OCI-LY3 (cell line): Measurements from ENCODE around the gene MORN2.

Source experiments
- H2AFZ ChIP-seq: fragments of 200-600, 300-600 bp; shearing (Covaris generic); 2 replicates; pipeline ENCODE4 v1.6.0; 2014; ENCODE audit warnings: antibody characterized with exemption, low read depth, low read length
- H3K27ac ChIP-seq: fragments of 200-600, 300-600 bp; sonication (generic); 2 replicates; pipeline ENCODE4 v1.5.1; 2014; ENCODE audit warnings: mild to moderate bottlenecking, low read length, moderate library complexity, mixed read lengths
- H3K27me3 ChIP-seq: fragments of 200-600, 300-600 bp; sonication (generic); 2 replicates; pipeline ENCODE4 v1.6.1; 2014; ENCODE audit warnings: low read depth, low read length, mixed read lengths
- H3K36me3 ChIP-seq: fragments of 200-600, 300-600 bp; sonication (generic); replicated peaks from 2 replicates; pipeline ENCODE3; 2014; ENCODE audit warnings: low read depth, low read length, mixed read lengths
- H3K4me1 ChIP-seq: fragments of 300-600, 200-600 bp; sonication (generic); 2 replicates; pipeline ENCODE4 v1.6.1; 2014; ENCODE audit warnings: low read length, mixed read lengths
- H3K4me2 ChIP-seq: fragments of 200-600, 300-600 bp; sonication (generic); 2 replicates; pipeline ENCODE4 v1.6.1; 2014; ENCODE audit warnings: low read length, mixed read lengths
- H3K4me3 ChIP-seq: fragments of 300-600, 200-600 bp; sonication (generic); 2 replicates; pipeline ENCODE4 v1.5.1; 2014; ENCODE audit warnings: antibody characterized with exemption, mild to moderate bottlenecking, low read length, moderate library complexity
- H3K79me2 ChIP-seq: fragments of 300-600, 200-600 bp; shearing (Covaris generic); 2 replicates; pipeline ENCODE4 v1.6.1; 2014; ENCODE audit warnings: mild to moderate bottlenecking, low read length, mixed read lengths
- H3K9ac ChIP-seq: fragments of 300-600, 200-600 bp; shearing (Covaris generic); 2 replicates; pipeline ENCODE4 v1.6.0; 2014; ENCODE audit warnings: mild to moderate bottlenecking, low read length, moderate library complexity
- H3K9me3 ChIP-seq: fragments of 200-600, 300-600 bp; shearing (Covaris generic); 2 replicates; pipeline ENCODE4 v1.6.1; 2014; ENCODE audit warnings: low read length, mixed read lengths; ENCODE audit not compliant: insufficient read depth
- H4K20me1 ChIP-seq: fragments of 200-600, 300-600 bp; sonication (generic); 2 replicates; pipeline ENCODE4 v1.6.1; 2016; ENCODE audit warnings: low read length, mixed read lengths; ENCODE audit not compliant: insufficient read depth
- CTCF ChIP-seq: fragments of 200-600, 300-600 bp; sonication (generic); IDR thresholded peaks from 2 replicates; pipeline ENCODE4 v1.5.1; 2014; ENCODE audit warnings: antibody characterized with exemption, low read length, low read depth
- EZH2phosphoT487 ChIP-seq: fragments of 200-600 bp; shearing (Covaris generic); IDR thresholded peaks from 2 replicates; pipeline ENCODE4 v1.6.1; 2018; ENCODE audit warnings: antibody characterized with exemption, mixed run types, low read depth

Gene MORN2

DNA sequence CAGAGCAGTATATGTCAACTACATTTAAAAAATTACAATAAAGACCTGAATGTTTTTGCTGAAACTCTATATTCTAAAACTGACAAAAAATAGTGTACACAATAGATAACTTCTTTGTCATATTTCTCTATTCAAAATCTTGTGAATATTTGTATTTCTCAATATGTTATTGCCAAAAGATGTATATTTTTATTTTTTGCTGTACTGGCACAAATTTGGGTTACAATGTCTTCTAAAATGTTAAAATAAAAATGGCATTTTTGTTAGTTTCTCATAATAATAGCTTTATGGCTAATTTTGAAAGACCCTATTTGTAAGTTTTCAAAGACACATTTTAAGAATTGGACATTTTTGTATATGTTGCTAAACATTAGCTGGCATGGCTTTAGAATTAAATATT, 13.3 kb downstream of the MORN2 start:
- Histone ChIP-seq H3K9me3 (no peaks in the 10 kb centered on the region), H3K79me2 (no peaks in the 10 kb centered on the region), H3K9ac (no peak overlapping the region), H3K4me1 (no peaks in the 10 kb centered on the region), H2AFZ (no peak overlapping the region), H3K36me3 (no peaks in the 10 kb centered on the region), H3K4me2 (no peak overlapping the region), H3K4me3 (no peak overlapping the region), H4K20me1 (no peaks in the 10 kb centered on the region), H3K27me3 (no peaks in the 10 kb centered on the region), H3K27ac (no peak overlapping the region)
- no peak for TF ChIP-seq EZH2phosphoT487
- no peak for TF ChIP-seq CTCF

GRCh38 chr2:38889575-38889974, 13.8 kb downstream of the MORN2 start, which contains the start of gene ARHGEF33:
Gene ARHGEF33 (plus strand): TSS chr2:38889875. CDS start chr2:38919448, 29,573 bp downstream.
- no peak for TF ChIP-seq EZH2phosphoT487
- no peak for TF ChIP-seq CTCF
- H3K4me1 ChIP-seq: no peaks in the 10 kb centered on the region
- no peak within 1 kb of the TSS for H3K27ac ChIP-seq
- no peaks in the 10 kb centered on the region for H3K79me2 ChIP-seq
- H3K27me3 ChIP-seq: no peaks in the 10 kb centered on the region
- H3K4me3 ChIP-seq: no peak within 1 kb of the TSS
- H3K4me2 ChIP-seq: no peak within 1 kb of the TSS
- H3K36me3 ChIP-seq: no peaks in the 10 kb centered on the region
- H3K9ac ChIP-seq: no peak within 1 kb of the TSS
- H2AFZ ChIP-seq: no peak within 1 kb of the TSS
- H4K20me1 ChIP-seq: no peaks in the 10 kb centered on the region
- H3K9me3 ChIP-seq: no peaks in the 10 kb centered on the region

DNA sequence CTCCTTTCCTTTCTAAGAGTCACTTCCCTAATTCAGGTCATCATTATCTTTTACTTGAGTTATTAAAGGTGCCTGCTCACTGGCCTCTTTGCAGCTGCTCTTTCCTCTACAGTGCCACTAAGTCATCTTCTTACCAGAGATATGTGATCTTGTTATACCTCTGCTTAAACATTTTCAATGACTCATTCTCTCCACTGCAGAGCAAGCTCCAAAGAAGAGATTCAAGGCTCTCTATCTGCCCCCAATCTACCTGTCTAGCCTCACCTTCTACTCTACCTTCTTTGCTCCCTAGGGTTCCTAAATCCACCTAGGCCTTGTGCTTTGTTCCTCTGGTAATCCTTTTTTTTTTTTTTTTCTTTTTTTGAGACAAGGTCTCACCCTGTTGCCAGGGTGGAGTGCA, 17.0 kb downstream of the MORN2 start:
- H3K36me3 ChIP-seq: no peaks in the 10 kb centered on the region
- H4K20me1 ChIP-seq: no peaks in the 10 kb centered on the region
- H3K4me1 ChIP-seq: no peaks in the 10 kb centered on the region
- H3K27ac ChIP-seq: no peak overlapping the region
- no peak overlapping the region for H3K4me3 ChIP-seq
- no peak overlapping the region for H3K9ac ChIP-seq
- no peak overlapping the region for H3K4me2 ChIP-seq
- TF ChIP-seq CTCF (no peak), EZH2phosphoT487 (no peak)
- H3K27me3 ChIP-seq: peaks cover 3% of the 10 kb centered on the region; the same call in 1 of the 2 replicates
- no peaks in the 10 kb centered on the region for H3K79me2 ChIP-seq
- no peak overlapping the region for H2AFZ ChIP-seq
- H3K9me3 ChIP-seq: no peaks in the 10 kb centered on the region

DNA sequence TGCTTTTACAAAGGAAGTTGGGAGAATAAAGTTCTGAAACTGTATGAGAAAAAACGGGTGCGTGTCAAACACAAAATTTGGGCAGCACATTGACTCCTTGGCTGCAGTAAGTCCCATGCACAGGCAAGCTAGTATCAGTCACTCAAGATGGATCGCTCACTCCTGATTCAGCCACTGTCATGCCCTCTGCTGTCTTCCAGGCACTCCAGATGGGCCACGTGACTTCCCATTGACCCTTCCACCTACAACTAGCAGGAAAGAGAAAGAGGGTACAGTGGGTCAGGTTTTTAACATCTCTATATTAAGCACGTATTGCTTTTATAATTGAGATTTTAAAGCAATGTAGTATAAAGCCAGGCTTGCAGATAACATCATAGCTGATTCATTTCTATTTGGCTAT, 22.5 kb downstream of the MORN2 start:
- Histone ChIP-seq H3K9me3 (no peaks in the 10 kb centered on the region), H4K20me1 (no peaks in the 10 kb centered on the region), H3K4me3 (no peak overlapping the region), H3K36me3 (no peaks in the 10 kb centered on the region), H2AFZ (no peak overlapping the region), H3K79me2 (no peaks in the 10 kb centered on the region), H3K27me3 (peaks cover 10% of the 10 kb centered on the region), H3K4me1 (no peaks in the 10 kb centered on the region), H3K4me2 (no peak overlapping the region), H3K27ac (no peak overlapping the region), H3K9ac (no peak overlapping the region)
- TF ChIP-seq CTCF: no peak
- TF ChIP-seq EZH2phosphoT487: no peak
